GM12874 (cell line): ENCODE data around the gene SHC2.

Source experiments
- TF ChIP-seq, protein P1 (sequence below): IDR thresholded peaks from 2 replicates; pipeline ENCODE4 v1.5.1; 2011; ENCODE audit warnings: low read depth, mild to moderate bottlenecking, control low read depth, low read length, moderate library complexity; ENCODE audit not compliant: insufficient read depth

Gene SHC2

DNA sequence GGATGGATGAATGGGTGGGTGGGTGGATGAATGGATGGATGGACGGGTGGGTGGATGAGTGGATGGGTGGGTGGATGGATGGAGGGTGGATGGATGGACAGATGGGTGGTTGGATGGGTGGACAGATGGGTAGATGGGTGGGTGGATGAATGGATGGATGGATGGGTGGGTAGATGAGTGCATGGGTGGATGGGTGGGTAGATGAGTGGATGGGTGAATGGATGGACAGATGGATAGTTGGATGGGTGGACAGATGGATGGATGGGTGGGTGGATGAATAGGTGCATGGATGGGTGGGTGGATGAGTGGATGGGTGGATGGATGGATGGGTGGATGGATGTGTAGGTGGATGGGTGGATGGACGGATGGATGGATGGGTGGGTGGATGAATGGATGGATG is 17.8 kb downstream of the SHC2 start:
- TF ChIP-seq, protein P1, sequence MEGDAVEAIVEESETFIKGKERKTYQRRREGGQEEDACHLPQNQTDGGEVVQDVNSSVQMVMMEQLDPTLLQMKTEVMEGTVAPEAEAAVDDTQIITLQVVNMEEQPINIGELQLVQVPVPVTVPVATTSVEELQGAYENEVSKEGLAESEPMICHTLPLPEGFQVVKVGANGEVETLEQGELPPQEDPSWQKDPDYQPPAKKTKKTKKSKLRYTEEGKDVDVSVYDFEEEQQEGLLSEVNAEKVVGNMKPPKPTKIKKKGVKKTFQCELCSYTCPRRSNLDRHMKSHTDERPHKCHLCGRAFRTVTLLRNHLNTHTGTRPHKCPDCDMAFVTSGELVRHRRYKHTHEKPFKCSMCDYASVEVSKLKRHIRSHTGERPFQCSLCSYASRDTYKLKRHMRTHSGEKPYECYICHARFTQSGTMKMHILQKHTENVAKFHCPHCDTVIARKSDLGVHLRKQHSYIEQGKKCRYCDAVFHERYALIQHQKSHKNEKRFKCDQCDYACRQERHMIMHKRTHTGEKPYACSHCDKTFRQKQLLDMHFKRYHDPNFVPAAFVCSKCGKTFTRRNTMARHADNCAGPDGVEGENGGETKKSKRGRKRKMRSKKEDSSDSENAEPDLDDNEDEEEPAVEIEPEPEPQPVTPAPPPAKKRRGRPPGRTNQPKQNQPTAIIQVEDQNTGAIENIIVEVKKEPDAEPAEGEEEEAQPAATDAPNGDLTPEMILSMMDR: no peak

DNA sequence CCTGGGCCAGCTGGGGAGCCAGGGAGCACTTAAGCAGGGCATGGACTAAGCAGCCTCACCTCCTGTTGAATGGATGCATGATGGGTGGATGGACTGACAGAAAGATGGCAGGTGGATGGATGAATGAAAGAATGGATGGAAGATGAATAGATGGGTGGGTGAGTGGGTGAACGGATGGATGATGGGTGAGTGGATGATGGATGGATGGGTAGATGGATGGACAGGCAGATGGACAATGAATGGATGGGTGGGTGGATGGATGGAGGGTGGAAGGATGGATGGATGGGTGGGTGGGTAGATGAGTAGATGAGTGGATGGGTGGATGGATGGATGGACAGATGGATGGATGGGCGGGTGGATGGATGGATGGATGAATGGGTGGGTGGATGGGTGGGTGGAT is 18.7 kb downstream of the SHC2 start:
- TF ChIP-seq, protein P1: no peak

DNA sequence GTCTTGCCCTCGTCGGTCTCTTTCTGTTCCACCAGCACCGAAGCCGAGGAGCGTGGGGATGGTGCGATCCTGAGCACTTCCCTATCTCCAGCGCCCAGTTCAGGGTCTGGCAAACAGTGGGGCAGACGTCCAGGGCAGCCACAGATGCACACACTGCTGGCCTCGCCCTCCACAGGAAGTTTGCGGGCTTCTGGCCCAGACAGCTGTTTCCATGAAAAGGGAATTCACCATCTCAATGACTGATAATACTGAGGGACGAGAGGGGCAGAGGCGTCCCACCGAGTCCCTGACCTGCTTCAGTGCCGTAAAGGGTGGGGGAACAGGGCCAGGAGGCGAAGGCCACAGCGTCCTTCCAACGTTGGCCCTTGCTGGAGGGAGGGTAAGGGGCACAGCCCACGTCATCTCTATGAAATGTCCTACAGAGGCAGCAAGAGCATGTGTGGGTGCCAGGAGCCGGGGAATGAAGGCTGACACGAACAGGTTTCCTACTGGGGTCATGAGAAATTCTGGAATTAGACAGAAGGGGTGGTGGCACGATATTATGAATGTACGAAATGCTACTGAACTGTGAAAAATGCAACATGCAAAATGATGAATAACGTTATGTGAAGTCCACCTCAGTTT is 19.5 kb downstream of the SHC2 start:
- TF ChIP-seq, protein P1: no peak

DNA sequence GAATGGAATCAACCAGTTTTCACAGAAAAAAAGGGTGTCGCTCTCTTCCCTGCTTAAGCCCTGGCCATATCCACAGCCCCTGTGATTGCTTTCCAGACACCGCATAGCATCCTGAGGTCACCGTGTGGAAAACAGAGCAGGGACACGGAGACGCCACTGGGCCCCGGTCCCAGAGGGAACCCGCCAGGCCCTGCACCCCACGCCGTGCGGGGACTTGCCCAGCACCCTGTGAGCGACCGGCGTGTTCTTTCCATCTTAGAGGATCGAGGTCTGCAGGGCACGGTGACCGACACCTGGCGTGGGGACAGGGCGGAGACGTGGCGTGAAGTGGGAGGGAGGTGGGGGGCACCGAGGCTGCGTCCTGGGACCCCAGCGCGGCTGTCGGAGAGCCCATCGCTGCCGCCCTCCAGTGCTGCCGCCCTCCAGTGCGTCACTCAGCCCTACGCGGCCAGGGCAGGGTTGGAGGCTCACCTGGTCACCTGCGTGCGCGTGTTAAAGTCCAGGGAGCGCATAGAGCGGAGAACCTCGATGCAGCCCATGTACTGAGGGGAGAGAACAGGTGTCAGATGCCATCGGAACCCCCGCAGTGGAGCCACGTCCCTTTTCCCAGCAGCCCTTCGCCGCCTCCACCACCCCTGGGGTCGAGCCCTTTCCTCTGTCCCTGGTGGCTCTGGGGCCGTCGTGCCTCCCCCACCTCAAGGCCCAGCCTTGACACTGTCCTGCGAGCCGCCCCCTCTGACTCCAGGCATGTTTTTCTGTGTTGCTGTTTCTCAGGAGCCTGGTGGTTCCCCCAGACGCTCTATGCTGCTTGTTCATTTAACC is 20.2 kb downstream of the SHC2 start:
- TF ChIP-seq, protein P1: no peak

DNA sequence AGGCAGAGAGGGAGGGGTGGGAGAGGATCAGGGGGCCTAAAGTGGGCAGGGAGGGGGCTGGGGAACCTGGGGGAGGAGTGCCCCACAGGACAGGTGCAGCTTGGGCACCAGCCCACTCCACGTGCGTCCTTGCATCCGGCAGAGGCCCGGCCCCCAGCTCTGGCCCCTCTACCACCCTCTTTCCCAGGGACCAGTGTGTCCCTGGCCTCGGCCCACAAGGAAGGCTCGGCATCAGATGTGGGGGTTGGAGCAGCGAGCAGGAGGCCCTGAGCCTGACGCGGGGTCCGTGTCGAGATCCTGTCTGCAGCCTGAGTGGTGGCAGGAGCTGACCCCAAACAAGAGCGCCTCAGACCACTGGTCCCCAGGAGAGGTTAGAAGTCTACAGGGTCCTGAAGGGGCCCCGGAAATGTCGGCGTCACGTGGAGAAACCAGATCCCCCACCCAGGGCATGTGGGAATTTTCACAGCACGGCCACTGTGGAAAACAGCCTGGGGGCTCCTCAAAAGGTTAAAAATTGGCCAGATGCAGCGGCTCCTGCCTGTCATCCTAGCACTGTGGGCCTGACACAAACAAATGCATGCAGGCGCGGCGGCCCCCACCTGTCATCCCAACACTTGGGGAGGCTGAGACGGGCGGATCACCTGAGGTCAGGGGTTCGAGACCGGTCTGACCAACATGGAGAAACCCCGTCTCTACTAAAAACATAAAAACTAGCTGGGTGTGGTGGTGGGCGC is 21.5 kb downstream of the SHC2 start:
- TF ChIP-seq, protein P1: no peak

DNA sequence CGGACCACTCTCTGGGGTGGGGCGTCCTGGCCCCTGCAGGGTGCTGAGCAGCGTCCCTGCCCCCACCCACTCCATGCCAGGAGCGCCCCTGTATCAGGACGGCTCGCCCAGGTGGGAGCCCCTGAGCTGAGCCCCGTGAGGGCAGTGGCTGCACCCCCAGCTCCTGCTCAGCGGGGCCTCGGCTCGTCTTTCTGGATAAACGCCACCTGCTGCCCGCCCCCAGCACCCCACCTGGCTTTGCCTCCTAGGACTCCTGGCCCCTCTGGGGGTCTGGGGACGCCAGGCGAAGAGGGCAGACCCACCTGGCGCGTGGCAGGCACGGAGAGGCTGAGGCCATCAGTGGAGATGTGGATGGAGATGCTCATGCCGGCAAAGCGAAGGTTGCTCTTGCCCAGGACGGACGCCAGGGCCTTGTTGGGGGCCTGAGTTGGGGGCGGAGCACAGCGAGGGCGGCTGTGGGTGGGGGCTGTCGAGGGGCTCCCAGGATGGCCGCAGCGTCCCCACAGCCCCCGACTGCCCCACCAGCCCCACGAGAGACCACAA is 22.3 kb downstream of the SHC2 start:
- TF ChIP-seq, protein P1: no peak

DNA sequence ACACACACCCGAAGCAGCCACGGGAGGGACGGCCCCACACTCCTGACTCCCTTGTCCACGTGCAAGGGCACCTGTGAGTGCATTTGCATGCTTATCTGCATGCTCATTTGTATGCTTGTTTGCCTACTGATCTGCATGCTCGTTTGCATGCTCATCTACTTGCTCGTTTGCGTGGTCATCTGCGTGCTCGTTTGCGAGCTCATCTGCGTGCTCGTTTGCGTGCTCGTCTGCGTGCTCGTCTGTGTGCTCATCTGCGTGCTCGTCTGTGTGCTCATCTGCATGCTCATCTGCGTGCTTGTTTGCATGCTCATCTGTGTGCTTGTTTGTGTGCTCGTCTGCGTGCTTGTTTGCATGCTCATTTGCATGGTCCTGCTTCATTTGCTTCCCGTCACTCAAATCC is 23.8 kb downstream of the SHC2 start:
- TF ChIP-seq, protein P1: no peak
